HL-60 (cell line): ENCODE data around the gene EMC6.

ENCODE experiments used
- CTCF ChIP-seq: IDR thresholded peaks from one replicate; pipeline ENCODE4 v1.5.1; 2011; ENCODE audit warnings: low read length, control low read depth, inconsistent platforms; ENCODE audit not compliant: insufficient read depth
- GABPA ChIP-seq: IDR thresholded peaks from 2 replicates; pipeline ENCODE4 v1.6.1; 2012; ENCODE audit warnings: low read depth
- POLR2AphosphoS5 ChIP-seq: IDR thresholded peaks from 2 replicates; pipeline ENCODE4 v1.6.1; 2012; ENCODE audit warnings: low read depth
- REST ChIP-seq: IDR thresholded peaks from 2 replicates; pipeline ENCODE4 v1.6.1; 2012; ENCODE audit warnings: low read depth; ENCODE audit not compliant: insufficient replicate concordance

DNA sequence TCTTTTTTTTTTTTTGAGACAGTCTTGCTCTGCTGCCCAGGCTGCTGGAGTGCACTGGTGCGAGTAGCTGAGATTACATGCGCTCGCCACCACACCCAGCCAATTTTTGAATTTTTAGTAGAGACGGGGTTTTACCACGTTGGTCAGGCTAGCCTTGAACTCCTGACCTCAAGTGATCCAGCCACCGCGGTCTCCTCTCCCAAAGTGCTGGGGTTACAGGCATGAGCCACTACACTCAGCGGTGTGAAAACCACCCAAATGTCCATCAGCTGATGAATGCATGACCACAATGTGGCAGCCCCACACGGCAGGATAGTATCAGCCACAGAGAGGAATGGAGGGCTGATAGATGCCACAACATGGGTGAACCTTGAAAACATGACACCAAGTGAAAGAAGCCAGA, 25.2 kb downstream of the EMC6 start:
- no peak for TF ChIP-seq POLR2AphosphoS5
- TF ChIP-seq CTCF, result no peak
- TF ChIP-seq REST, result no peak
- no peak for TF ChIP-seq GABPA
